GM18498 (cell line): ENCODE measurements around the gene TARP.
"Not testable (repeated sequence)": the region's sequence is repeated elsewhere in the genome, so short reads cannot be mapped to it uniquely, and the experiment has no call there.

ENCODE experiments used
- ATAC-seq: cut with Tn5 transposase; IDR thresholded peaks from one replicate; pipeline ENCODE4 v1.9.1; 2021; ENCODE audit warnings: mild to moderate bottlenecking, moderate library complexity; ENCODE audit not compliant: unreplicated experiment

TARP gene

GRCh38 chr7:38299275-38299931, 26.0 kb upstream of the TARP start:
- ATAC-seq: no peak

GRCh38 chr7:38296059-38296857, 22.8 kb upstream of the TARP start:
- peak; percentile 75 for ATAC-seq

GRCh38 chr7:38294926-38295325, 21.5 kb upstream of the TARP start:
- ATAC-seq: no peak

GRCh38 chr7:38292442-38292841, 19.0 kb upstream of the TARP start:
- no peak for ATAC-seq

- no peak for ATAC-seq
Observed at GRCh38 chr7:38291650-38292049, 18.2 kb upstream of the TARP start.

- no peak for ATAC-seq
Observed at GRCh38 chr7:38291117-38291647, 17.7 kb upstream of the TARP start.

- no peak for ATAC-seq
Observed at GRCh38 chr7:38284553-38284952, 11.1 kb upstream of the TARP start.

- no peak for ATAC-seq
Observed at GRCh38 chr7:38283809-38284208, 10.4 kb upstream of the TARP start.

GRCh38 chr7:38283107-38283506, 9.7 kb upstream of the TARP start:
- no peak for ATAC-seq

- ATAC-seq: no peak
Observed at GRCh38 chr7:38282081-38282480, 8.6 kb upstream of the TARP start.

GRCh38 chr7:38281266-38281665, 7.8 kb upstream of the TARP start:
- ATAC-seq: no peak

- ATAC-seq: no peak
Observed at GRCh38 chr7:38280707-38281106, 7.3 kb upstream of the TARP start.

GRCh38 chr7:38280000-38280399, 6.6 kb upstream of the TARP start:
- ATAC-seq: no peak

GRCh38 chr7:38276096-38276877, 2.9 kb upstream of the TARP start:
- no peak for ATAC-seq

GRCh38 chr7:38274927-38275620, 1.6 kb upstream of the TARP start:
- ATAC-seq: no peak

- no peak for ATAC-seq
Observed at GRCh38 chr7:38274486-38274885, 1.1 kb upstream of the TARP start.

- not testable (repeated sequence) for ATAC-seq
Observed at GRCh38 chr7:38270405-38270804, 3.0 kb downstream of the TARP start.

GRCh38 chr7:38269704-38270346, 3.6 kb downstream of the TARP start:
- not testable (repeated sequence) for ATAC-seq

GRCh38 chr7:38265958-38266357, 7.5 kb downstream of the TARP start:
- not testable (repeated sequence) for ATAC-seq

GRCh38 chr7:38264602-38265001, 8.8 kb downstream of the TARP start:
- ATAC-seq: not testable (repeated sequence)
